IMR-90 (cell line): Measurements from ENCODE around the gene AQP7.

ENCODE experiments used
- BHLHE40 ChIP-seq: fragments of 150-350 bp; IDR thresholded peaks from 2 replicates; pipeline ENCODE4 v1.6.1; 2016; ENCODE audit warnings: mild to moderate bottlenecking, low read depth, low read length
- CEBPB ChIP-seq: IDR thresholded peaks from 2 replicates; pipeline ENCODE4 v1.6.1; 2012; ENCODE audit warnings: low read depth, low read length, improper control_type of control experiment
- CHD1 ChIP-seq: IDR thresholded peaks from 2 replicates; pipeline ENCODE4 v1.6.1; 2012; ENCODE audit warnings: low read depth, low read length, improper control_type of control experiment
- FOS ChIP-seq: fragments of 150-350 bp; IDR thresholded peaks from 2 replicates; pipeline ENCODE4 v1.6.1; 2016; ENCODE audit warnings: low read depth, low read length
- MAFK ChIP-seq: IDR thresholded peaks from 2 replicates; pipeline ENCODE4 v1.6.1; 2012; ENCODE audit warnings: low read depth, low read length, improper control_type of control experiment
- MAZ ChIP-seq: IDR thresholded peaks from 2 replicates; pipeline ENCODE4 v1.6.1; 2012; ENCODE audit warnings: low read depth, mild to moderate bottlenecking, low read length, improper control_type of control experiment, moderate library complexity, borderline replicate concordance
- MXI1 ChIP-seq: IDR thresholded peaks from 2 replicates; pipeline ENCODE4 v1.6.1; 2012; ENCODE audit warnings: low read depth, mild to moderate bottlenecking, low read length, moderate library complexity, borderline replicate concordance
- POLR2A ChIP-seq: IDR thresholded peaks from 2 replicates; pipeline ENCODE4 v1.6.1; 2012; ENCODE audit warnings: mild to moderate bottlenecking, low read depth, low read length
- RAD21 ChIP-seq: IDR thresholded peaks from 2 replicates; pipeline ENCODE4 v1.6.1; 2012; ENCODE audit warnings: low read length, improper control_type of control experiment
- RCOR1 ChIP-seq: IDR thresholded peaks from 2 replicates; pipeline ENCODE4 v1.6.1; 2012; ENCODE audit warnings: mild to moderate bottlenecking, low read length, improper control_type of control experiment; ENCODE audit not compliant: insufficient replicate concordance
- RFX5 ChIP-seq: IDR thresholded peaks from 2 replicates; pipeline ENCODE4 v1.8.0; 2012; ENCODE audit warnings: low read depth, mild to moderate bottlenecking, low read length, moderate library complexity
- SMC3 ChIP-seq: fragments of 150-350 bp; IDR thresholded peaks from 2 replicates; pipeline ENCODE4 v1.6.1; 2016; ENCODE audit warnings: low read depth, mild to moderate bottlenecking, antibody characterized with exemption, low read length, moderate library complexity
- TF ChIP-seq, protein P1 (sequence below): conservative IDR thresholded peaks from 2 replicates; pipeline ENCODE4 v1.5.1; 2012; ENCODE audit warnings: mild to moderate bottlenecking, low read depth, low read length, improper control_type of control experiment
- TF ChIP-seq, protein P2 (sequence below): fragments of 150-350 bp; IDR thresholded peaks from 2 replicates; pipeline ENCODE4 v1.6.1; 2017; ENCODE audit warnings: mild to moderate bottlenecking, antibody characterized with exemption, low read length, low read depth

DNA sequence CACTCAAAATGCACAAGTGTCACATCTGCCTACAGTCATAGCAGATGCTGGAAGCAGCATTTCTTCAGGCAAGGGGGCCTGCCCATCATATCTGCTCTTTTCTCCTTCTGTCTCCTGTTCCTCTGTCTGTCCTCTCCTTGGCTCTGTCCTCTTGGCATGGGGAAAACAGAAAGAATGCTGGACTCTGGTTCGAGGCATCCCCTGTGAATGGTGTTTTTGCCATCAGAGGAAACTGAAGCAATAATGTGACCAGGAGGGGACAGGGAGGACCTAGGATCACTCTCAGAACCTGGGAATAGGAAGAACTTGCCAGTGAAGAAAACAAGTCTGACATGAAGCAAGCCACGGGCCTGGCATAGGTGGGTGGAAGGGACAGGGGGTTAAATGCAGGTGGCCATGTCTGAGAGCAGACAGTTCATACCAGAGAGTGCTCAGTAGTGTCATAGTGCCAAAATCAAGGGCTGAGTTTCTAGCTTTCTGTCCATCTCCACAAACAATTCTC is 35.3 kb downstream of the AQP7 start:
- TF ChIP-seq RFX5 (no peak), POLR2A (no peak), FOS (no peak), RCOR1 (no peak), BHLHE40 (no peak), CEBPB (no peak), MAFK (no peak), RAD21 (no peak), SMC3 (no peak), MXI1 (no peak), MAZ (no peak), CHD1 (no peak)
- TF ChIP-seq, protein P1, sequence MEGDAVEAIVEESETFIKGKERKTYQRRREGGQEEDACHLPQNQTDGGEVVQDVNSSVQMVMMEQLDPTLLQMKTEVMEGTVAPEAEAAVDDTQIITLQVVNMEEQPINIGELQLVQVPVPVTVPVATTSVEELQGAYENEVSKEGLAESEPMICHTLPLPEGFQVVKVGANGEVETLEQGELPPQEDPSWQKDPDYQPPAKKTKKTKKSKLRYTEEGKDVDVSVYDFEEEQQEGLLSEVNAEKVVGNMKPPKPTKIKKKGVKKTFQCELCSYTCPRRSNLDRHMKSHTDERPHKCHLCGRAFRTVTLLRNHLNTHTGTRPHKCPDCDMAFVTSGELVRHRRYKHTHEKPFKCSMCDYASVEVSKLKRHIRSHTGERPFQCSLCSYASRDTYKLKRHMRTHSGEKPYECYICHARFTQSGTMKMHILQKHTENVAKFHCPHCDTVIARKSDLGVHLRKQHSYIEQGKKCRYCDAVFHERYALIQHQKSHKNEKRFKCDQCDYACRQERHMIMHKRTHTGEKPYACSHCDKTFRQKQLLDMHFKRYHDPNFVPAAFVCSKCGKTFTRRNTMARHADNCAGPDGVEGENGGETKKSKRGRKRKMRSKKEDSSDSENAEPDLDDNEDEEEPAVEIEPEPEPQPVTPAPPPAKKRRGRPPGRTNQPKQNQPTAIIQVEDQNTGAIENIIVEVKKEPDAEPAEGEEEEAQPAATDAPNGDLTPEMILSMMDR: no peak
- TF ChIP-seq, protein P2, sequence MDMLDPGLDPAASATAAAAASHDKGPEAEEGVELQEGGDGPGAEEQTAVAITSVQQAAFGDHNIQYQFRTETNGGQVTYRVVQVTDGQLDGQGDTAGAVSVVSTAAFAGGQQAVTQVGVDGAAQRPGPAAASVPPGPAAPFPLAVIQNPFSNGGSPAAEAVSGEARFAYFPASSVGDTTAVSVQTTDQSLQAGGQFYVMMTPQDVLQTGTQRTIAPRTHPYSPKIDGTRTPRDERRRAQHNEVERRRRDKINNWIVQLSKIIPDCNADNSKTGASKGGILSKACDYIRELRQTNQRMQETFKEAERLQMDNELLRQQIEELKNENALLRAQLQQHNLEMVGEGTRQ: no peak
